Lower leg skin (tissue), 4 donors: ENCODE measurements around the gene PHOSPHO2. TPM values are rescaled to one million over a fixed set of nuclear protein-coding genes. Genes with fewer than 3 reads are reported as not detected.

Source experiments
- DNase-seq, 2 donors: peaks; one replicate each; pipeline ENCODE4 v3.0.0-alpha.2; 2019; ENCODE audit warnings: low spot score in 2 of 2
- H3K4me3 ChIP-seq: fragments of 200-600 bp; sonication (generic); 2 replicates; pipeline ENCODE4 v1.5.1; 2017; ENCODE audit warnings: mild to moderate bottlenecking, low read depth; ENCODE audit not compliant: poor library complexity, severe bottlenecking
- CTCF ChIP-seq, 3 donors: fragments of 450-650 bp; IDR thresholded peaks; one replicate each; pipeline ENCODE4 v1.5.1; 2016; ENCODE audit warnings: antibody characterized with exemption in 3 of 3, mild to moderate bottlenecking in 3 of 3, moderate library complexity in 2 of 3
- POLR2A ChIP-seq, 2 donors: fragments of 450-650 bp; IDR thresholded peaks; one replicate each; pipeline ENCODE4 v1.6.1; 2016 to 2017; ENCODE audit warnings: antibody characterized with exemption in 2 of 2, mild to moderate bottlenecking in 1 of 2, moderate library complexity in 1 of 2
- WGBS, 2 donors: methylation state at CpG; one replicate each; pipeline ENCODE4 v1.1.5; 2018; 5-methylcytosine and 5-hydroxymethylcytosine counted together
- intact Hi-C: fragments of 100-400 bp; cut with DNase I; formaldehyde crosslinking; loops from one replicate; pipeline ENCODE4 v1.15.0; 2023; ENCODE audit warnings: low total_unique reads
- total RNA-seq, 4 donors: library from RNA; depleted of rRNA; stranded (reverse); fragments of >200 nt; gene quantifications; one replicate each; pipeline ENCODE4 v1.1.0, GENCODE V29; 2016

Gene PHOSPHO2
- total RNA-seq, 4 donors from 2014 or later: 2.7 to 7.6 (median 4.4) TPM

- H3K4me3 ChIP-seq: no peak overlapping the region
- intact Hi-C loops: no loop called here
- DNase-seq: no peak
- 72% methylated on average over 6 of the region's 6 CpGs for WGBS, 2 donors
- TF ChIP-seq POLR2A (IDR thresholded peaks at IDR 0.05) (no peak), CTCF (IDR thresholded peaks at IDR 0.05) (no peak)
Observed at GRCh38 chr2:169714699-169715098, 20.4 kb downstream of the PHOSPHO2 start.

GRCh38 chr2:169715379-169716237, 21.3 kb downstream of the PHOSPHO2 start:
- intact Hi-C loops: no loop called here
- no peak overlapping the region for H3K4me3 ChIP-seq
- no peak for TF ChIP-seq POLR2A (IDR thresholded peaks at IDR 0.05)
- no peak for TF ChIP-seq CTCF (IDR thresholded peaks at IDR 0.05)
- 31 to 46% methylated on average over 17 of the region's 17 CpGs for whole genome bisulfite sequencing, 2 donors
- no peak for DNase-seq

GRCh38 chr2:169716238-169716886, 22.1 kb downstream of the PHOSPHO2 start:
- intact Hi-C loops: no loop called here
- DNase-seq: no peak
- TF ChIP-seq CTCF (IDR thresholded peaks at IDR 0.05) (no peak), POLR2A (IDR thresholded peaks at IDR 0.05) (no peak)
- 55 to 67% methylated on average over 10 to 12 of the region's 12 CpGs for WGBS, 2 donors
- H3K4me3 ChIP-seq: no peak overlapping the region

GRCh38 chr2:169716938-169717690, 22.8 kb downstream of the PHOSPHO2 start:
- no peak overlapping the region for H3K4me3 ChIP-seq
- intact Hi-C loops: no loop called here
- no peak for DNase-seq
- TF ChIP-seq CTCF (IDR thresholded peaks at IDR 0.05) (no peak), POLR2A (IDR thresholded peaks at IDR 0.05) (no peak)
- WGBS, 2 donors: 67 to 77% methylated on average over 12 of the region's 12 CpGs

GRCh38 chr2:169717691-169718063, 23.4 kb downstream of the PHOSPHO2 start:
- intact Hi-C loops: no loop called here
- DNase-seq: no peak
- no peak for TF ChIP-seq CTCF (IDR thresholded peaks at IDR 0.05)
- TF ChIP-seq POLR2A (IDR thresholded peaks at IDR 0.05): no peak
- 76 to 78% methylated on average over 4 of the region's 4 CpGs for WGBS, 2 donors
- no peak overlapping the region for H3K4me3 ChIP-seq
